Measurements from ENCODE around the gene EDRF1. TPM values are rescaled to one million over a fixed set of nuclear protein-coding genes. Genes with fewer than 3 reads are reported as not detected.
A peak's percentile ranks its signal among the peaks of the same experiment; 100 is the strongest.

The EDRF1 gene
- total RNA-seq, 1 donor = 25.0 TPM

DNA sequence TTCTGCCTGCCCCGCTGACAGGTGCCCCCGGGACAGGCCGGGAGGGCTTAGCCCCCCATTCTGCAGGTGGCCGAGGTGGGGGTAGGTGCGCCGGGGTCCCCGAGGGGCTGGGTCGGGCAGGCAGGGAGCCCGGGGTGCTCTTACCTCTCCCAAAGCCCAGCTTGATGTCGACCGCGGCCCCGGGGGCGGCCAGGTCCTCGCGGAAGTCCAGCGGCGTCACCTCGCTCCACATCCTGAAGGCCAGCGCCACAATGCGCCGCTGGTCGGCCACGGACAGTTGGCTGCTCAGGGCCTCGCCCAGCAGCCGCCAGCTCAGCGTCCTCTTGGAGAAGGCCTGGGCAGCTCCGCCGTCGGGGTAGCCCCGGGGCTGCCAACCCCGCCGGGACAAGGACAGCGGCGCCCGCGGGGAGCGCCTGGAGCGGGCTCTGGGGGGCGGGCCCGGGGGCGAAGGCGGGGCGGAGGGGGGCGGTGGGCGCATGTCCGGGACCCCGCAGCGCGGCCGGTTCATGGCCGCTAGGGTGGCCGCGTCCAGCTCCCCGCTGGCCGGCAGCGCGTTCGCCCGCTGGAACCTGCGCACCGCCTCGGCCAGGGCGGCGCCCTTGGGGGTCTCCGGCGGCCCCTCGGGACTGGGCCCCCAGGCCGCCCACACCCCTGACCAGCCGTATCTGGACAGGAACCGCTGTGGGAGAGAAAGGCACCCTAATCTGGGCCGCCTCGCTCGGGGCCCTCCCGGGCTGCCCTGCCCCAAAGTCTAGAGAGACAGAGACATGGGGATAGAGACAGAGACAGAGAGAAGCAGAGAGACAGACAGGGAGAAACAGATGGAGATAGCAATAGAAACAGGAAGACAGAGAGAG, 54.4 kb downstream of the EDRF1 start:
- Histone ChIP-seq H4K20me1 (ENCODE audit: insufficient read depth, low read length) (no peaks in the 10 kb centered on the region), H3K27ac (ENCODE audit: low read depth, low read length) (no peak overlapping the region), H3K27me3 (ENCODE audit: insufficient read depth, low read length) (peaks cover 9% of the 10 kb centered on the region), H2AFZ (ENCODE audit: low read length) (no peak overlapping the region), H3K4me3 (ENCODE audit: insufficient read depth, low read length) (no peak overlapping the region), H3K4me1 (ENCODE audit: insufficient read depth, low read length) (no peaks in the 10 kb centered on the region), H3K79me2 (ENCODE audit: insufficient read depth, low read length) (no peaks in the 10 kb centered on the region), H3K36me3 (ENCODE audit: insufficient read depth, low read length) (no peaks in the 10 kb centered on the region), H3K9me3 (ENCODE audit: low read depth, low read length) (no peaks in the 10 kb centered on the region), H3K4me2 (ENCODE audit: insufficient read depth, low read length) (no peak overlapping the region)
- peak; percentile 91 for DNase-seq (ENCODE audit: insufficient read length, low spot score, missing footprints)
- TF ChIP-seq, protein P1, sequence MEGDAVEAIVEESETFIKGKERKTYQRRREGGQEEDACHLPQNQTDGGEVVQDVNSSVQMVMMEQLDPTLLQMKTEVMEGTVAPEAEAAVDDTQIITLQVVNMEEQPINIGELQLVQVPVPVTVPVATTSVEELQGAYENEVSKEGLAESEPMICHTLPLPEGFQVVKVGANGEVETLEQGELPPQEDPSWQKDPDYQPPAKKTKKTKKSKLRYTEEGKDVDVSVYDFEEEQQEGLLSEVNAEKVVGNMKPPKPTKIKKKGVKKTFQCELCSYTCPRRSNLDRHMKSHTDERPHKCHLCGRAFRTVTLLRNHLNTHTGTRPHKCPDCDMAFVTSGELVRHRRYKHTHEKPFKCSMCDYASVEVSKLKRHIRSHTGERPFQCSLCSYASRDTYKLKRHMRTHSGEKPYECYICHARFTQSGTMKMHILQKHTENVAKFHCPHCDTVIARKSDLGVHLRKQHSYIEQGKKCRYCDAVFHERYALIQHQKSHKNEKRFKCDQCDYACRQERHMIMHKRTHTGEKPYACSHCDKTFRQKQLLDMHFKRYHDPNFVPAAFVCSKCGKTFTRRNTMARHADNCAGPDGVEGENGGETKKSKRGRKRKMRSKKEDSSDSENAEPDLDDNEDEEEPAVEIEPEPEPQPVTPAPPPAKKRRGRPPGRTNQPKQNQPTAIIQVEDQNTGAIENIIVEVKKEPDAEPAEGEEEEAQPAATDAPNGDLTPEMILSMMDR (IDR thresholded peaks at IDR 0.05; ENCODE audit: extremely low read depth, low read depth, low read length) = no peak

GRCh38 chr10:125774581-125775191, 55.2 kb downstream of the EDRF1 start:
- no peaks in the 10 kb centered on the region for H3K36me3 ChIP-seq (ENCODE audit: insufficient read depth, low read length)
- peaks cover 9% of the 10 kb centered on the region for H3K27me3 ChIP-seq (ENCODE audit: insufficient read depth, low read length)
- H4K20me1 ChIP-seq (ENCODE audit: insufficient read depth, low read length) = no peaks in the 10 kb centered on the region
- TF ChIP-seq, protein P1 (IDR thresholded peaks at IDR 0.05; ENCODE audit: extremely low read depth, low read depth, low read length) = no peak
- H3K9me3 ChIP-seq (ENCODE audit: low read depth, low read length) = no peaks in the 10 kb centered on the region
- H3K4me1 ChIP-seq (ENCODE audit: insufficient read depth, low read length) = no peaks in the 10 kb centered on the region
- no peak overlapping the region for H3K4me3 ChIP-seq (ENCODE audit: insufficient read depth, low read length)
- H2AFZ ChIP-seq (ENCODE audit: low read length) = no peak overlapping the region
- H3K4me2 ChIP-seq (ENCODE audit: insufficient read depth, low read length) = no peak overlapping the region
- H3K79me2 ChIP-seq (ENCODE audit: insufficient read depth, low read length) = no peaks in the 10 kb centered on the region
- DNase-seq (ENCODE audit: insufficient read length, low spot score, missing footprints) = no peak
- no peak overlapping the region for H3K27ac ChIP-seq (ENCODE audit: low read depth, low read length)

DNA sequence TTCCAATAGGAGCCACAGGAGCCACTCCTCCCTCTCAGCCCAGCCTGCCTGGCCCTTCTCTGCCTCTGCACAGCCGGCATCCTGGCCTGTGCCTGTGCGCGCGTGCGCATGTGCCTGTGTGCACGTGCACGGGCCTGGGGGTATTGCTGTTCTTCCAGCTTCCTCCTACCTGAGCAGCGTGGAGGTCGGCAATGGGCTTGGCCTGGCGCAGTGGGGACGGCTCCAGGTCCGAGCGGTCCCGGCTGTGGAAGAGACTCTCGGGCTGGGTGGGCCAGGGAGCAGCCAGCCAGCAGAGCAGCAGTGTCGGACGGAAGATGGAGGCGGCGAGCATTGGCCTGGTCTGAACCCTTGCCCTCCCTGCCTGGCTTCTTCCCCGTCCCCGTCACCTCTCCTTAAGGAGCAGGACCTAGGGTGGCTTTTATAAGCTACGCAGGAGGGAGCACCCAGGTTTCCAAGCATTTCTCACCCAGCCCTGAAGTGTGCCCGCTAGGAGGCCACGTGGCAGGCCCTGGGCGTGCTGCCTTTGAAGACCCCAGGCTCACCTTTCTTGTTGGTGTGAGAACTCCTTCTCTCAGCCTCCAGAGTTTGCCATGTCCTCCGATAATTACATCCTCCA, 56.1 kb downstream of the EDRF1 start, which contains the start of gene MMP21:
MMP21 (minus strand) TSS at position 331 of the 616 bp plus-strand sequence; CDS start at position 331, 0 bp downstream.
- H3K4me3 ChIP-seq (ENCODE audit: insufficient read depth, low read length) = no peak within 1 kb of the TSS
- no peak within 1 kb of the TSS for H3K4me2 ChIP-seq (ENCODE audit: insufficient read depth, low read length)
- no peaks in the 10 kb centered on the region for H3K4me1 ChIP-seq (ENCODE audit: insufficient read depth, low read length)
- H3K79me2 ChIP-seq (ENCODE audit: insufficient read depth, low read length) = no peaks in the 10 kb centered on the region
- no peak within 1 kb of the TSS for H2AFZ ChIP-seq (ENCODE audit: low read length)
- no peak for DNase-seq (ENCODE audit: insufficient read length, low spot score, missing footprints)
- peaks cover 9% of the 10 kb centered on the region for H3K27me3 ChIP-seq (ENCODE audit: insufficient read depth, low read length)
- H3K36me3 ChIP-seq (ENCODE audit: insufficient read depth, low read length) = no peaks in the 10 kb centered on the region
- no peaks in the 10 kb centered on the region for H3K9me3 ChIP-seq (ENCODE audit: low read depth, low read length)
- TF ChIP-seq, protein P1 (IDR thresholded peaks at IDR 0.05; ENCODE audit: extremely low read depth, low read depth, low read length) = no peak
- no peaks in the 10 kb centered on the region for H4K20me1 ChIP-seq (ENCODE audit: insufficient read depth, low read length)
- no peak within 1 kb of the TSS for H3K27ac ChIP-seq (ENCODE audit: low read depth, low read length)

DNA sequence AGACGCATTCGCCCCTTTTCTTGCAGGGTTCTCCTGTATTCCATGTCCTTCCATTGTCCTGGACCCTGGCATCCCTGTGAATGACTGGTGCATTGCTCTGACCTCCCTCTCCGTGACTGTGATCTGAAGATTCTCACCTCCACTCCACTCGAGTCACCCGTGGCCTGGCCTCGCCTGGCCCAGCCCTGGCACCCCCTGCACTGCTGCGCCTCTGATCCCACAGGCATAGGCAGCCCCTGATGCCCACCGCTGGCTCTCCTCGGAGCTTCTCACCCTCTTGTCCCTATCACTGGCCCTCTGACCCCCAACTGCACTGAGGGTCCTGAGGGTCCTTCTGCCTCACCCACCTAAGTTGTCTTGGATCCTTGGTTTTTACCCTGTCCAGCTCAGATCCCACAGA, 58.3 kb downstream of the EDRF1 start:
- Histone ChIP-seq H4K20me1 (ENCODE audit: insufficient read depth, low read length) (no peaks in the 10 kb centered on the region), H3K36me3 (ENCODE audit: insufficient read depth, low read length) (no peaks in the 10 kb centered on the region), H3K9me3 (ENCODE audit: low read depth, low read length) (no peaks in the 10 kb centered on the region), H2AFZ (ENCODE audit: low read length) (no peak overlapping the region), H3K4me3 (ENCODE audit: insufficient read depth, low read length) (no peak overlapping the region), H3K79me2 (ENCODE audit: insufficient read depth, low read length) (no peaks in the 10 kb centered on the region), H3K27ac (ENCODE audit: low read depth, low read length) (no peak overlapping the region), H3K4me2 (ENCODE audit: insufficient read depth, low read length) (no peak overlapping the region), H3K4me1 (ENCODE audit: insufficient read depth, low read length) (no peaks in the 10 kb centered on the region), H3K27me3 (ENCODE audit: insufficient read depth, low read length) (peaks cover 9% of the 10 kb centered on the region)
- TF ChIP-seq, protein P1 (IDR thresholded peaks at IDR 0.05; ENCODE audit: extremely low read depth, low read depth, low read length) = no peak
- no peak for DNase-seq (ENCODE audit: insufficient read length, low spot score, missing footprints)
